Upper lobe of right lung (tissue), 1 donor: Measurements from ENCODE around the gene AZIN2. TPM values are rescaled to one million over a fixed set of nuclear protein-coding genes. Genes with fewer than 3 reads are reported as not detected.

ENCODE experiments used
- ATAC-seq: fragments of 200-7000 bp; cut with Tn5 transposase; one replicate; pipeline ENCODE4 v1.9.1; 2020; ENCODE audit warnings: mild to moderate bottlenecking, moderate library complexity
- DNase-seq: peaks from one replicate; pipeline ENCODE4 v3.0.0-alpha.2; 2020
- H3K27ac ChIP-seq: fragments of 200-600 bp; one replicate; pipeline ENCODE4 v1.8.0; 2022
- H3K27me3 ChIP-seq: fragments of 200-600 bp; one replicate; pipeline ENCODE4 v1.8.0; 2022; ENCODE audit warnings: mild to moderate bottlenecking
- H3K36me3 ChIP-seq: fragments of 200-600 bp; one replicate; pipeline ENCODE4 v1.8.0; 2022
- H3K4me1 ChIP-seq: fragments of 200-600 bp; one replicate; pipeline ENCODE4 v1.8.0; 2022
- H3K4me3 ChIP-seq: fragments of 200-600 bp; one replicate; pipeline ENCODE4 v1.8.0; 2022; ENCODE audit warnings: mild to moderate bottlenecking
- H3K9me3 ChIP-seq: fragments of 200-600 bp; one replicate; pipeline ENCODE4 v1.8.0; 2022
- intact Hi-C: fragments of 100-400 bp; cut with DNase I; formaldehyde crosslinking; loops from one replicate; pipeline ENCODE4 v1.11.0; 2022
- long read RNA-seq: library from polyadenylated mRNA; unstranded; transcript quantifications from one replicate; pipeline ENCODE4 v2.0.0, GENCODE V29; 2021
- total RNA-seq: library from RNA; stranded (reverse); fragmentation: NEBNext Ultra II Directional; extraction: Animal tissue kit (Norgen Biotek cat#: 25700); gene quantifications from one replicate; pipeline ENCODE4 v1.2.1, GENCODE V29; 2021
- TF ChIP-seq, protein P1 (sequence below): fragments of 200-600 bp; IDR thresholded peaks from one replicate; pipeline ENCODE4 v1.8.0; 2022; ENCODE audit warnings: antibody characterized with exemption
- donor health status: DM: no; HTN: yes; CAD: no; lungs with severe emphysema.

The AZIN2 gene
- total RNA-seq: 2.3 TPM
- long read RNA-seq, partial matches to known transcripts: 1 of 3 reads
- long read RNA-seq, other reads (novel, unspliced or antisense): 2 of 3 reads

DNA sequence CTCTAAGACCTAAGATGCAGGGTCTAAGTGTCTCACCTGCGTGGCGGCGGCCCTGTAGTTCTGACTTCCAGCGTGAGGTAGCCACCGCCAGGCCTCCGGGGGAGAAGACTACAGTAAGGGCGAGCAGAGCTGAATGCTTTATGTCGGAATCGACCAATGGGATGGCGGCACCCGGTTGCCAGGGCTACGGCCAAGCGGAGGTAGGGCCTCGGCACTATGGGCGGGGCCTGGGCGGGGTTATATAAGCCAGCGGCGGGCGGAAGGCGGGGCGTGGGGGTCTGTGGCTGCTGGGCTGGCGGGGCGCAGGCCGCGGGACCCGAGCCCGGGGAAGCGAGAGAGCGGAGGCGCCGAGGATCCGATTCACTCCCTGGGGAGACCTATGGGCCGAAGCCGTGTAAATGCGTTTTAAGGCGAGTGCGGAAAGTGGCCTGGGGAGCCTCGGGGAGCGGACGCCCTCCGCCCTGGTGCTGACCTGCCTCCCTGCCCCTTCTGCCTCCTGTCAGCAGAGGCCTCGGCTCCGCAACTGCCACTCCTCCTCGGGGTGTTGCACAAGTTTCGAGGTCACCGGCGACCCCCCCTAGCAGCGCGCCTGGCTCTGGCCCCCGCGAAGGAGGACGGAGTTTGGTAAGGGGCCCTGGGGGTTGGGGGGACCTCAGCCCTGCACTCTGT lies at the start of gene AZIN2:
AZIN2 (plus strand) TSS at position 269 of the 669 bp plus-strand sequence. CDS start 1,097 bp downstream, outside the sequence.
- H3K4me1 ChIP-seq: peaks cover 17% of the 10 kb centered on the region
- intact Hi-C loops: no loop called here
- H3K27me3 ChIP-seq: no peaks in the 10 kb centered on the region
- peak within 1 kb of the TSS; percentile 79 for H3K4me3 ChIP-seq
- H3K27ac ChIP-seq: peak within 1 kb of the TSS; percentile 68
- ATAC-seq (peak; percentile 99), DNase-seq (peak; percentile 99)
- no peaks in the 10 kb centered on the region for H3K9me3 ChIP-seq
- H3K36me3 ChIP-seq: no peaks in the 10 kb centered on the region
- TF ChIP-seq, protein P1, sequence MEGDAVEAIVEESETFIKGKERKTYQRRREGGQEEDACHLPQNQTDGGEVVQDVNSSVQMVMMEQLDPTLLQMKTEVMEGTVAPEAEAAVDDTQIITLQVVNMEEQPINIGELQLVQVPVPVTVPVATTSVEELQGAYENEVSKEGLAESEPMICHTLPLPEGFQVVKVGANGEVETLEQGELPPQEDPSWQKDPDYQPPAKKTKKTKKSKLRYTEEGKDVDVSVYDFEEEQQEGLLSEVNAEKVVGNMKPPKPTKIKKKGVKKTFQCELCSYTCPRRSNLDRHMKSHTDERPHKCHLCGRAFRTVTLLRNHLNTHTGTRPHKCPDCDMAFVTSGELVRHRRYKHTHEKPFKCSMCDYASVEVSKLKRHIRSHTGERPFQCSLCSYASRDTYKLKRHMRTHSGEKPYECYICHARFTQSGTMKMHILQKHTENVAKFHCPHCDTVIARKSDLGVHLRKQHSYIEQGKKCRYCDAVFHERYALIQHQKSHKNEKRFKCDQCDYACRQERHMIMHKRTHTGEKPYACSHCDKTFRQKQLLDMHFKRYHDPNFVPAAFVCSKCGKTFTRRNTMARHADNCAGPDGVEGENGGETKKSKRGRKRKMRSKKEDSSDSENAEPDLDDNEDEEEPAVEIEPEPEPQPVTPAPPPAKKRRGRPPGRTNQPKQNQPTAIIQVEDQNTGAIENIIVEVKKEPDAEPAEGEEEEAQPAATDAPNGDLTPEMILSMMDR: no peak

DNA sequence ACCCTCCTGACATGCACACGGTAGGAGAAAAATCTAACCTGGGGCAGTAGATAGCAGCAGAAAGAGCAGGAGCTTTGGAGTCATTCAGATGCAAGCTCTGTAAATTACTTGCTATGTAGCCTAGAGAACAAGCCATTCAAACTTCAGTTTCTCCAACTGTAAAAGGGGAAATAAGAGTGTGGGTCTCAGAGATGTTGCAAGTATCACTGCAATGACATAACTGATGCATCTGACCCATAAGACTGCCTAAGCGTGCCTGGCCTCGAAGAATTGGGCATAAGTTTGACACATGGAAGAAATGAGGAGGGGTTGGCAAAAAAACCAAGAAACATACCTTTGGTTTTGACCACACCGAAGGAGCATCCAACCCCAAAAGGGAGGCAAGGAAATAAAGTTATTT lies 49.4 kb upstream of the AZIN2 start:
- TF ChIP-seq, protein P1: no peak
- no peak overlapping the region for H3K27ac ChIP-seq
- ATAC-seq: no peak
- intact Hi-C loops: no loop called here
- H3K4me3 ChIP-seq: no peak overlapping the region
- H3K9me3 ChIP-seq: no peaks in the 10 kb centered on the region
- peaks cover 17% of the 10 kb centered on the region for H3K36me3 ChIP-seq
- H3K27me3 ChIP-seq: no peaks in the 10 kb centered on the region
- peaks cover 44% of the 10 kb centered on the region for H3K4me1 ChIP-seq
- no peak for DNase-seq

GRCh38 chr1:33032126-33032869 lies 48.7 kb upstream of the AZIN2 start:
- Histone ChIP-seq H3K4me1 (peaks cover 44% of the 10 kb centered on the region), H3K9me3 (no peaks in the 10 kb centered on the region), H3K4me3 (no peak overlapping the region), H3K27ac (no peak overlapping the region), H3K27me3 (no peaks in the 10 kb centered on the region), H3K36me3 (peaks cover 17% of the 10 kb centered on the region)
- ATAC-seq: no peak
- TF ChIP-seq, protein P1: no peak
- intact Hi-C loops: no loop called here
- DNase-seq: no peak

DNA sequence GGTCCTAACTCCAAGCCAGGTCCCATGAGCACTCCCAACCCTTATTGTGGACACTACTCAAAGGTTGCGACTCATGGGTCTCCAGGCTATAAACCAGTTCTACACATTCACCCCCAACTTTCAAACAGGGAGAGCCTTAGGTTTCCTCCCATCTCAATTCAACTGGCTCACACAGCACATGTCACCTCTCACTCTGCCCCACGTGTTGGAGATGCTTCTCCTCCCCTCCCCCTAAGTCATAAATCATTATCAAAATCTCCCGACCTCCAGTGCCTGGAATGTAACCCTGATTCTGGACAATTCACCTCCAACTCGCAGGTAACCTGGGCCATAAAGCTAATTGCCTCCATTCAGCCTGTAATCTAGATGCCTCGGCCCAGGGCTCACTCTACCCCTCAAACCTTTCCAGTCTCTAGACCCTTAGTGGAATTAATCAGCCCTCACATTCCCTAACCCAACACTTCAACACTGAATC lies 44.9 kb upstream of the AZIN2 start:
- Histone ChIP-seq H3K9me3 (no peaks in the 10 kb centered on the region), H3K36me3 (peaks cover 5% of the 10 kb centered on the region), H3K4me3 (peak overlapping the region; percentile 72), H3K27ac (peak overlapping the region; percentile 75), H3K4me1 (peaks cover 34% of the 10 kb centered on the region), H3K27me3 (no peaks in the 10 kb centered on the region)
- no peak for DNase-seq
- TF ChIP-seq, protein P1: no peak
- intact Hi-C loops: no loop called here
- no peak for ATAC-seq

GRCh38 chr1:33036526-33037503 lies 44.1 kb upstream of the AZIN2 start, which contains the start of gene AK2:
TSS of gene AK2 (minus strand) at chr1:33036883. CDS start at chr1:33036828, 55 bp downstream.
- ATAC-seq (peak; percentile 100), DNase-seq (peak; percentile 98)
- no peaks in the 10 kb centered on the region for H3K27me3 ChIP-seq
- peaks cover 28% of the 10 kb centered on the region for H3K4me1 ChIP-seq
- no peaks in the 10 kb centered on the region for H3K36me3 ChIP-seq
- intact Hi-C loops: no loop called here
- no peaks in the 10 kb centered on the region for H3K9me3 ChIP-seq
- H3K27ac ChIP-seq: peak within 1 kb of the TSS; percentile 75
- TF ChIP-seq, protein P1: no peak
- peak within 1 kb of the TSS; percentile 72 for H3K4me3 ChIP-seq
